HUES48 (cell line): ENCODE data around the gene SVEP1.

ENCODE experiments used
- H3K27ac ChIP-seq: one replicate; pipeline ENCODE4 v1.7.0; 2013; ENCODE audit warnings: low read depth, low read length, inconsistent platforms
- H3K27me3 ChIP-seq: 2 replicates; pipeline ENCODE4 v1.6.1; 2013; ENCODE audit warnings: mild to moderate bottlenecking, low read length; ENCODE audit not compliant: control insufficient read depth, insufficient read depth
- H3K36me3 ChIP-seq: 2 replicates; pipeline ENCODE4 v1.6.1; 2013; ENCODE audit warnings: low read length; ENCODE audit not compliant: control insufficient read depth, insufficient read depth
- H3K4me1 ChIP-seq: 2 replicates; pipeline ENCODE4 v1.6.1; 2013; ENCODE audit warnings: mild to moderate bottlenecking, low read length; ENCODE audit not compliant: control insufficient read depth, insufficient read depth
- H3K4me3 ChIP-seq: 2 replicates; pipeline ENCODE4 v1.5.1; 2013; ENCODE audit warnings: mild to moderate bottlenecking, low read depth, low read length
- H3K9ac ChIP-seq: 2 replicates; pipeline ENCODE4 v1.6.1; 2013; ENCODE audit warnings: mild to moderate bottlenecking, low read depth, low read length, moderate library complexity
- H3K9me3 ChIP-seq: 2 replicates; pipeline ENCODE4 v1.6.1; 2013; ENCODE audit warnings: low read length; ENCODE audit not compliant: control insufficient read depth, insufficient read depth

SVEP1 gene

GRCh38 chr9:110338143-110338542 lies 241.4 kb downstream of the SVEP1 start:
- no peak overlapping the region for H3K4me3 ChIP-seq
- no peak overlapping the region for H3K27ac ChIP-seq
- H3K4me1 ChIP-seq = no peaks in the 10 kb centered on the region
- no peaks in the 10 kb centered on the region for H3K27me3 ChIP-seq
- H3K9ac ChIP-seq = no peak overlapping the region
- H3K36me3 ChIP-seq = no peaks in the 10 kb centered on the region
- no peaks in the 10 kb centered on the region for H3K9me3 ChIP-seq

- H3K4me1 ChIP-seq = no peaks in the 10 kb centered on the region
- H3K27me3 ChIP-seq = no peaks in the 10 kb centered on the region
- H3K9ac ChIP-seq = no peak within 1 kb of the TSS
- H3K4me3 ChIP-seq = no peak within 1 kb of the TSS
- H3K36me3 ChIP-seq = no peaks in the 10 kb centered on the region
- no peaks in the 10 kb centered on the region for H3K9me3 ChIP-seq
- no peak within 1 kb of the TSS for H3K27ac ChIP-seq
Measured at GRCh38 chr9:110337727-110338126, 241.8 kb downstream of the SVEP1 start, which contains the start of gene TXNDC8. TXNDC8 (minus strand) TSS chr9:110337863.

GRCh38 chr9:110336363-110336762 lies 243.2 kb downstream of the SVEP1 start:
- H3K9me3 ChIP-seq = no peaks in the 10 kb centered on the region

GRCh38 chr9:110334871-110335270 lies 244.7 kb downstream of the SVEP1 start:
- Histone ChIP-seq H3K4me1 (no peaks in the 10 kb centered on the region), H3K9me3 (no peaks in the 10 kb centered on the region), H3K27me3 (no peaks in the 10 kb centered on the region), H3K9ac (no peak overlapping the region), H3K36me3 (no peaks in the 10 kb centered on the region), H3K27ac (no peak overlapping the region), H3K4me3 (no peak overlapping the region)

More at GRCh38 chr9:110336363-110336762, 243.2 kb downstream of the SVEP1 start:
- no peaks in the 10 kb centered on the region for H3K4me1 ChIP-seq
- H3K36me3 ChIP-seq = no peaks in the 10 kb centered on the region
- H3K4me3 ChIP-seq = no peak overlapping the region
- H3K27ac ChIP-seq = no peak overlapping the region
- no peak overlapping the region for H3K9ac ChIP-seq
- H3K27me3 ChIP-seq = no peaks in the 10 kb centered on the region

- no peaks in the 10 kb centered on the region for H3K36me3 ChIP-seq
- H3K4me3 ChIP-seq = no peak overlapping the region
- no peaks in the 10 kb centered on the region for H3K4me1 ChIP-seq
- no peak overlapping the region for H3K27ac ChIP-seq
- no peak overlapping the region for H3K9ac ChIP-seq
- no peaks in the 10 kb centered on the region for H3K27me3 ChIP-seq
- no peaks in the 10 kb centered on the region for H3K9me3 ChIP-seq
Measured at GRCh38 chr9:110334183-110334582, 245.4 kb downstream of the SVEP1 start.

- Histone ChIP-seq H3K4me1 (no peaks in the 10 kb centered on the region), H3K27me3 (no peaks in the 10 kb centered on the region), H3K9ac (no peak overlapping the region), H3K36me3 (no peaks in the 10 kb centered on the region), H3K27ac (no peak overlapping the region), H3K9me3 (no peaks in the 10 kb centered on the region), H3K4me3 (no peak overlapping the region)
Measured at GRCh38 chr9:110332766-110333165, 246.8 kb downstream of the SVEP1 start.

- H3K36me3 ChIP-seq = no peaks in the 10 kb centered on the region
- H3K4me3 ChIP-seq = no peak overlapping the region
- no peak overlapping the region for H3K9ac ChIP-seq
- H3K4me1 ChIP-seq = no peaks in the 10 kb centered on the region
- no peaks in the 10 kb centered on the region for H3K9me3 ChIP-seq
- H3K27me3 ChIP-seq = no peaks in the 10 kb centered on the region
- H3K27ac ChIP-seq = no peak overlapping the region
Measured at GRCh38 chr9:110330484-110331105, 248.9 kb downstream of the SVEP1 start.

- no peaks in the 10 kb centered on the region for H3K27me3 ChIP-seq
- H3K9ac ChIP-seq = no peak overlapping the region
- no peaks in the 10 kb centered on the region for H3K4me1 ChIP-seq
- H3K27ac ChIP-seq = no peak overlapping the region
- H3K4me3 ChIP-seq = no peak overlapping the region
- H3K9me3 ChIP-seq = no peaks in the 10 kb centered on the region
- H3K36me3 ChIP-seq = no peaks in the 10 kb centered on the region
Measured at GRCh38 chr9:110329639-110330230, 249.8 kb downstream of the SVEP1 start.

GRCh38 chr9:110328763-110329162 lies 250.8 kb downstream of the SVEP1 start:
- Histone ChIP-seq H3K9ac (no peak overlapping the region), H3K4me3 (no peak overlapping the region), H3K27ac (no peak overlapping the region), H3K4me1 (no peaks in the 10 kb centered on the region), H3K27me3 (no peaks in the 10 kb centered on the region), H3K36me3 (no peaks in the 10 kb centered on the region), H3K9me3 (no peaks in the 10 kb centered on the region)

GRCh38 chr9:110327716-110328115 lies 251.8 kb downstream of the SVEP1 start:
- H3K27me3 ChIP-seq = no peaks in the 10 kb centered on the region
- H3K4me3 ChIP-seq = no peak overlapping the region
- no peak overlapping the region for H3K27ac ChIP-seq
- H3K36me3 ChIP-seq = no peaks in the 10 kb centered on the region
- no peaks in the 10 kb centered on the region for H3K4me1 ChIP-seq
- H3K9me3 ChIP-seq = no peaks in the 10 kb centered on the region
- H3K9ac ChIP-seq = no peak overlapping the region

- Histone ChIP-seq H3K4me1 (no peaks in the 10 kb centered on the region), H3K36me3 (no peaks in the 10 kb centered on the region), H3K4me3 (no peak overlapping the region), H3K27ac (no peak overlapping the region), H3K9me3 (no peaks in the 10 kb centered on the region), H3K27me3 (no peaks in the 10 kb centered on the region), H3K9ac (no peak overlapping the region)
Measured at GRCh38 chr9:110323818-110324217, 255.7 kb downstream of the SVEP1 start.
